H9 (cell line): ENCODE data around the gene ADORA3. TPM values are rescaled to one million over a fixed set of nuclear protein-coding genes. Genes with fewer than 3 reads are reported as not detected.

Experiments
- DNase-seq: peaks from one replicate; pipeline ENCODE4 v3.0.0-alpha.2; 2017
- H2AFZ ChIP-seq: one replicate; pipeline ENCODE4 v1.6.1; 2013; ENCODE audit warnings: mild to moderate bottlenecking, low read length, control low read depth, moderate library complexity
- H2AK5ac ChIP-seq: 2 replicates; pipeline ENCODE4 v1.6.1; 2013; ENCODE audit warnings: low read length, control low read depth, mixed read lengths; ENCODE audit not compliant: insufficient read length
- H2BK120ac ChIP-seq: one replicate; pipeline ENCODE4 v1.6.1; 2013; ENCODE audit warnings: low read depth, mild to moderate bottlenecking, low read length, control low read depth, inconsistent platforms; ENCODE audit not compliant: poor library complexity, severe bottlenecking
- H2BK12ac ChIP-seq: 2 replicates; pipeline ENCODE4 v1.6.1; 2013; ENCODE audit warnings: low read length, control low read depth, mixed read lengths, low read depth; ENCODE audit not compliant: insufficient read length
- H2BK15ac ChIP-seq: 2 replicates; pipeline ENCODE4 v1.6.1; 2013; ENCODE audit warnings: low read depth, low read length, control low read depth
- H2BK20ac ChIP-seq: one replicate; pipeline ENCODE4 v1.6.1; 2013; ENCODE audit warnings: low read depth, mild to moderate bottlenecking, low read length, control low read depth, inconsistent platforms; ENCODE audit not compliant: poor library complexity, severe bottlenecking
- H2BK5ac ChIP-seq: 2 replicates; pipeline ENCODE4 v1.6.1; 2013; ENCODE audit warnings: low read length, control low read depth, mixed read lengths; ENCODE audit not compliant: insufficient read length
- H3K14ac ChIP-seq: 2 replicates; pipeline ENCODE4 v1.6.1; 2013; ENCODE audit warnings: low read length, control low read depth; ENCODE audit not compliant: insufficient read depth
- H3K18ac ChIP-seq: 2 replicates; pipeline ENCODE4 v1.6.1; 2013; ENCODE audit warnings: low read depth, mild to moderate bottlenecking, mixed read lengths, low read length, control low read depth; ENCODE audit not compliant: insufficient read length
- H3K23ac ChIP-seq: 2 replicates; pipeline ENCODE4 v1.6.1; 2013; ENCODE audit warnings: low read length, control low read depth, mixed read lengths, low read depth; ENCODE audit not compliant: insufficient read length
- H3K23me2 ChIP-seq: 2 replicates; pipeline ENCODE4 v1.6.1; 2013; ENCODE audit warnings: low read depth, mild to moderate bottlenecking, mixed read lengths, low read length, control low read depth; ENCODE audit not compliant: insufficient read length, poor library complexity, severe bottlenecking
- H3K27ac ChIP-seq: 2 replicates; pipeline ENCODE4 v1.5.1; 2013; ENCODE audit warnings: low read length, control low read depth, mixed read lengths, low read depth; ENCODE audit not compliant: insufficient read length
- H3K27me3 ChIP-seq: 2 replicates; pipeline ENCODE4 v1.6.1; 2013; ENCODE audit warnings: low read length, control low read depth, inconsistent platforms; ENCODE audit not compliant: insufficient read depth
- H3K4ac ChIP-seq: 2 replicates; pipeline ENCODE4 v1.6.1; 2013; ENCODE audit warnings: low read depth, mild to moderate bottlenecking, control low read depth, inconsistent platforms, low read length, moderate library complexity
- H3K4me1 ChIP-seq: 2 replicates; pipeline ENCODE4 v1.6.1; 2013; ENCODE audit warnings: low read length, control low read depth, inconsistent platforms; ENCODE audit not compliant: insufficient read depth
- H3K4me2 ChIP-seq: 2 replicates; pipeline ENCODE4 v1.6.1; 2013; ENCODE audit warnings: low read length, control low read depth, mixed read lengths; ENCODE audit not compliant: insufficient read length, insufficient read depth
- H3K56ac ChIP-seq: 2 replicates; pipeline ENCODE4 v1.6.1; 2013; ENCODE audit warnings: low read depth, mild to moderate bottlenecking, mixed read lengths, low read length, control low read depth; ENCODE audit not compliant: insufficient read length
- H3K79me1 ChIP-seq: 2 replicates; pipeline ENCODE4 v1.6.1; 2013; ENCODE audit warnings: low read depth, mild to moderate bottlenecking, moderate library complexity, low read length, control low read depth, inconsistent platforms; ENCODE audit not compliant: insufficient read depth, poor library complexity, severe bottlenecking
- H3K79me2 ChIP-seq: 2 replicates; pipeline ENCODE4 v1.6.1; 2013; ENCODE audit warnings: low read length, control low read depth, inconsistent platforms; ENCODE audit not compliant: insufficient read depth
- H3K9ac ChIP-seq: 2 replicates; pipeline ENCODE4 v1.6.1; 2013; ENCODE audit warnings: low read length, control low read depth, mixed read lengths; ENCODE audit not compliant: insufficient read length; ENCODE audit errors: extremely low read depth
- H3K9me3 ChIP-seq: one replicate; pipeline ENCODE4 v1.6.1; 2013; ENCODE audit warnings: low read depth, low read length, inconsistent platforms; ENCODE audit not compliant: control insufficient read depth
- H3T11ph ChIP-seq: one replicate; pipeline ENCODE4 v1.6.1; 2013; ENCODE audit warnings: mild to moderate bottlenecking, low read length, control low read depth, inconsistent platforms
- H4K20me1 ChIP-seq: one replicate; pipeline ENCODE4 v1.6.1; 2013; ENCODE audit not compliant: control insufficient read depth, insufficient read length, insufficient read depth
- H4K5ac ChIP-seq: 2 replicates; pipeline ENCODE4 v1.6.1; 2013; ENCODE audit warnings: low read depth, mild to moderate bottlenecking, mixed read lengths, low read length, control low read depth; ENCODE audit not compliant: insufficient read length
- H4K8ac ChIP-seq: replicated peaks from 2 replicates; pipeline ENCODE4 v1.6.1; 2013; ENCODE audit warnings: low read length, control low read depth, mixed read lengths, low read depth; ENCODE audit not compliant: insufficient read length
- H4K91ac ChIP-seq: 2 replicates; pipeline ENCODE4 v1.6.1; 2013; ENCODE audit warnings: low read depth, mild to moderate bottlenecking, moderate library complexity, mixed read lengths, low read length, control low read depth; ENCODE audit not compliant: insufficient read length
- H3K27ac Mint-ChIP-seq, 3 experiments: 2 replicates in 2 of 3; 3 replicates in 1 of 3; pipeline ENCODE4 v1.8.0; 2020 to 2021; ENCODE audit warnings: mixed read lengths in 3 of 3, mild to moderate bottlenecking in 1 of 3, moderate library complexity in 1 of 3
- H3K27me3 Mint-ChIP-seq: 2 replicates; pipeline ENCODE4 v1.8.0; 2021; ENCODE audit warnings: low read depth, mild to moderate bottlenecking, moderate library complexity, mixed read lengths
- H3K36me3 Mint-ChIP-seq, 3 experiments: 2 replicates in 2 of 3; 3 replicates in 1 of 3; pipeline ENCODE4 v1.8.0; 2020 to 2021; ENCODE audit warnings: low read depth in 3 of 3, mixed read lengths in 3 of 3; ENCODE audit not compliant: insufficient read depth in 1 of 3
- H3K4me1 Mint-ChIP-seq, 2 experiments: 2 replicates each; pipeline ENCODE4 v1.8.0; 2020; ENCODE audit warnings: mixed read lengths in 2 of 2
- H3K4me3 Mint-ChIP-seq, 2 experiments: 2 replicates in 1 of 2; 3 replicates in 1 of 2; pipeline ENCODE4 v1.8.0; 2020 to 2021; ENCODE audit warnings: mild to moderate bottlenecking in 2 of 2, mixed read lengths in 2 of 2, moderate library complexity in 1 of 2
- H3K9me3 Mint-ChIP-seq, 2 experiments: 2 replicates in 1 of 2; 3 replicates in 1 of 2; pipeline ENCODE4 v1.8.0; 2020; ENCODE audit warnings: mild to moderate bottlenecking in 2 of 2, mixed read lengths in 2 of 2, moderate library complexity in 1 of 2
- CTCF ChIP-seq: fragments of 200-600 bp; sonication (generic); conservative IDR thresholded peaks from 3 replicates; pipeline ENCODE4 v1.8.0; 2021; ENCODE audit warnings: antibody characterized with exemption, mild to moderate bottlenecking
- total RNA-seq: library from RNA; stranded (reverse); gene quantifications from 2 replicates; pipeline ENCODE4 v1.2.1, GENCODE V29; 2021

Gene ADORA3
- total RNA-seq, 1 experiment from 2014 or later: not detected

- Histone ChIP-seq H3K23me2 (no peaks in the 10 kb centered on the region), H2BK5ac (no peak overlapping the region), H2AK5ac (no peak overlapping the region), H3K79me2 (no peaks in the 10 kb centered on the region), H4K20me1 (no peaks in the 10 kb centered on the region), H3K4ac (no peak overlapping the region), H3K4me2 (no peak overlapping the region), H2BK120ac (no peak overlapping the region), H4K8ac (no peak overlapping the region), H3K23ac (no peak overlapping the region), H3T11ph (no peak overlapping the region), H4K5ac (no peak overlapping the region), H2AFZ (no peak overlapping the region), H3K27ac (no peak overlapping the region), H3K9me3 (no peaks in the 10 kb centered on the region), H2BK15ac (no peak overlapping the region), H3K14ac (no peak overlapping the region), H2BK12ac (no peak overlapping the region), H3K56ac (no peak overlapping the region), H3K27me3 (no peaks in the 10 kb centered on the region), H3K9ac (no peak overlapping the region), H3K79me1 (no peaks in the 10 kb centered on the region), H3K4me1 (no peaks in the 10 kb centered on the region), H2BK20ac (no peak overlapping the region), H4K91ac (no peak overlapping the region), H3K18ac (no peak overlapping the region)
- no peak overlapping the region for H3K27ac Mint-ChIP-seq
- H3K36me3 Mint-ChIP-seq: no peaks in the 10 kb centered on the region; a peak in 1 of 7 replicates
- H3K4me3 Mint-ChIP-seq: no peak overlapping the region
- no peak for DNase-seq
- no peaks in the 10 kb centered on the region; the same call in 1 of the 2 replicates for H3K27me3 Mint-ChIP-seq
- H3K9me3 Mint-ChIP-seq: no peaks in the 10 kb centered on the region
- no peaks in the 10 kb centered on the region for H3K4me1 Mint-ChIP-seq
- no peak for TF ChIP-seq CTCF
Observed at GRCh38 chr1:111476214-111476613, 27.2 kb downstream of the ADORA3 start.
